ENCODE measurements around the gene POP5.

- TF ChIP-seq, protein P1, sequence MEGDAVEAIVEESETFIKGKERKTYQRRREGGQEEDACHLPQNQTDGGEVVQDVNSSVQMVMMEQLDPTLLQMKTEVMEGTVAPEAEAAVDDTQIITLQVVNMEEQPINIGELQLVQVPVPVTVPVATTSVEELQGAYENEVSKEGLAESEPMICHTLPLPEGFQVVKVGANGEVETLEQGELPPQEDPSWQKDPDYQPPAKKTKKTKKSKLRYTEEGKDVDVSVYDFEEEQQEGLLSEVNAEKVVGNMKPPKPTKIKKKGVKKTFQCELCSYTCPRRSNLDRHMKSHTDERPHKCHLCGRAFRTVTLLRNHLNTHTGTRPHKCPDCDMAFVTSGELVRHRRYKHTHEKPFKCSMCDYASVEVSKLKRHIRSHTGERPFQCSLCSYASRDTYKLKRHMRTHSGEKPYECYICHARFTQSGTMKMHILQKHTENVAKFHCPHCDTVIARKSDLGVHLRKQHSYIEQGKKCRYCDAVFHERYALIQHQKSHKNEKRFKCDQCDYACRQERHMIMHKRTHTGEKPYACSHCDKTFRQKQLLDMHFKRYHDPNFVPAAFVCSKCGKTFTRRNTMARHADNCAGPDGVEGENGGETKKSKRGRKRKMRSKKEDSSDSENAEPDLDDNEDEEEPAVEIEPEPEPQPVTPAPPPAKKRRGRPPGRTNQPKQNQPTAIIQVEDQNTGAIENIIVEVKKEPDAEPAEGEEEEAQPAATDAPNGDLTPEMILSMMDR (IDR thresholded peaks at IDR 0.05), result no peak
- TF ChIP-seq POLR2A (IDR thresholded peaks at IDR 0.05), result no peak
Measured at GRCh38 chr12:120610560-120610959, 29.4 kb upstream of the POP5 start.

Data from thyroid gland (tissue), 4 donors.